Glutamatergic neuron (in vitro differentiated cells): Measurements from ENCODE around the gene CDIPT. TPM values are rescaled to one million over a fixed set of nuclear protein-coding genes. Genes with fewer than 3 reads are reported as not detected.

Experiments used
- DNase-seq: peaks from one replicate; pipeline ENCODE4 v3.0.0; 2022
- H3K27ac Mint-ChIP-seq: one replicate; pipeline ENCODE4 v1.8.0; 2020; ENCODE audit warnings: mild to moderate bottlenecking, mixed read lengths, inconsistent platforms; ENCODE audit not compliant: unreplicated experiment
- H3K27me3 Mint-ChIP-seq: one replicate; pipeline ENCODE4 v1.8.0; 2020; ENCODE audit warnings: mild to moderate bottlenecking, moderate library complexity, mixed read lengths, inconsistent platforms; ENCODE audit not compliant: unreplicated experiment
- H3K36me3 Mint-ChIP-seq: one replicate; pipeline ENCODE4 v1.8.0; 2020; ENCODE audit warnings: mild to moderate bottlenecking, mixed read lengths, inconsistent platforms; ENCODE audit not compliant: unreplicated experiment
- H3K4me1 Mint-ChIP-seq: one replicate; pipeline ENCODE4 v1.8.0; 2020; ENCODE audit warnings: mild to moderate bottlenecking, low read depth, mixed read lengths, inconsistent platforms; ENCODE audit not compliant: unreplicated experiment
- H3K4me3 Mint-ChIP-seq: one replicate; pipeline ENCODE4 v1.8.0; 2020; ENCODE audit warnings: mild to moderate bottlenecking, mixed read lengths, inconsistent platforms; ENCODE audit not compliant: unreplicated experiment
- H3K9me3 Mint-ChIP-seq: one replicate; pipeline ENCODE4 v1.8.0; 2020; ENCODE audit warnings: mild to moderate bottlenecking, moderate library complexity, mixed read lengths, inconsistent platforms; ENCODE audit not compliant: unreplicated experiment
- CTCF ChIP-seq: fragments of 200-600 bp; sonication (generic); IDR thresholded peaks from one replicate; pipeline ENCODE4 v1.5.0; 2021; ENCODE audit not compliant: partially characterized antibody, unreplicated experiment
- total RNA-seq: library from RNA; stranded (reverse); fragmentation: NEBNext Ultra II Directional; extraction: Animal tissue kit (Norgen Biotek cat#: 25700); gene quantifications from one replicate; pipeline ENCODE4 v1.2.1, GENCODE V29; 2021; ENCODE audit not compliant: unreplicated experiment

Gene CDIPT
- total RNA-seq, 1 donor from 2014 or later: 71.0 TPM

- no peak for DNase-seq
- H3K27ac Mint-ChIP-seq: no peak overlapping the region
- H3K9me3 Mint-ChIP-seq: peaks cover 4% of the 10 kb centered on the region
- no peak for TF ChIP-seq CTCF
- no peaks in the 10 kb centered on the region for H3K36me3 Mint-ChIP-seq
- H3K4me3 Mint-ChIP-seq: no peak overlapping the region
- no peaks in the 10 kb centered on the region for H3K4me1 Mint-ChIP-seq
- peaks cover 14% of the 10 kb centered on the region for H3K27me3 Mint-ChIP-seq
Observed at GRCh38 chr16:29909391-29909790, 46.4 kb upstream of the CDIPT start.

GRCh38 chr16:29908719-29909220, 45.7 kb upstream of the CDIPT start:
- DNase-seq: no peak
- Mint-ChIP-seq H3K4me3 (no peak overlapping the region), H3K36me3 (no peaks in the 10 kb centered on the region), H3K9me3 (peaks cover 4% of the 10 kb centered on the region), H3K27ac (no peak overlapping the region), H3K4me1 (no peaks in the 10 kb centered on the region), H3K27me3 (peaks cover 11% of the 10 kb centered on the region)
- no peak for TF ChIP-seq CTCF

- peaks cover 4% of the 10 kb centered on the region for H3K9me3 Mint-ChIP-seq
- DNase-seq: no peak
- H3K27ac Mint-ChIP-seq: no peak overlapping the region
- H3K4me1 Mint-ChIP-seq: peaks cover 4% of the 10 kb centered on the region
- TF ChIP-seq CTCF: no peak
- peak overlapping the region; percentile 1 for H3K4me3 Mint-ChIP-seq
- peaks cover 11% of the 10 kb centered on the region for H3K27me3 Mint-ChIP-seq
- no peaks in the 10 kb centered on the region for H3K36me3 Mint-ChIP-seq
Observed at GRCh38 chr16:29907973-29908372, 44.9 kb upstream of the CDIPT start.

- no peaks in the 10 kb centered on the region for H3K36me3 Mint-ChIP-seq
- DNase-seq: no peak
- no peak overlapping the region for H3K27ac Mint-ChIP-seq
- no peak overlapping the region for H3K4me3 Mint-ChIP-seq
- peaks cover 7% of the 10 kb centered on the region for H3K27me3 Mint-ChIP-seq
- H3K9me3 Mint-ChIP-seq: peaks cover 4% of the 10 kb centered on the region
- peaks cover 8% of the 10 kb centered on the region for H3K4me1 Mint-ChIP-seq
- no peak for TF ChIP-seq CTCF
Observed at GRCh38 chr16:29906520-29907244, 43.7 kb upstream of the CDIPT start.

GRCh38 chr16:29905668-29906067, 42.6 kb upstream of the CDIPT start:
- no peak overlapping the region for H3K4me3 Mint-ChIP-seq
- peaks cover 8% of the 10 kb centered on the region for H3K4me1 Mint-ChIP-seq
- no peak for DNase-seq
- no peak for TF ChIP-seq CTCF
- H3K9me3 Mint-ChIP-seq: peaks cover 6% of the 10 kb centered on the region
- H3K27me3 Mint-ChIP-seq: peaks cover 5% of the 10 kb centered on the region
- H3K36me3 Mint-ChIP-seq: no peaks in the 10 kb centered on the region
- H3K27ac Mint-ChIP-seq: no peak overlapping the region
